ENCODE data around the gene SGCD.

- TF ChIP-seq POLR2A (IDR thresholded peaks at IDR 0.05) (no peak), CTCF (IDR thresholded peaks at IDR 0.05) (no peak)
Measured at GRCh38 chr5:156670615-156671014, 343.7 kb downstream of the SGCD start.
